Measurements from ENCODE around the gene SAAL1.
"Not testable (repeated sequence)": the region's sequence is repeated elsewhere in the genome, so short reads cannot be mapped to it uniquely, and the experiment has no call there.

The SAAL1 gene

GRCh38 chr11:18105802-18106574 lies at the start of gene SAAL1:
SAAL1 (minus strand) TSS chr11:18106082; CDS start chr11:18106041, 41 bp downstream.
- peak; percentile 86 to 91 (median 89) for DNase-seq (ENCODE audit: low read depth in 4 of 4, low spot score in 1 of 4)

GRCh38 chr11:18151581-18151980 lies 45.7 kb upstream of the SAAL1 start:
- no peak for DNase-seq (ENCODE audit: low read depth in 4 of 4, low spot score in 1 of 4)

GRCh38 chr11:18145837-18146236 lies 40.0 kb upstream of the SAAL1 start:
- DNase-seq (ENCODE audit: low read depth in 4 of 4, low spot score in 1 of 4), result no peak

- no peak for DNase-seq (ENCODE audit: low read depth in 4 of 4, low spot score in 1 of 4)
Measured at GRCh38 chr11:18145025-18145424, 39.1 kb upstream of the SAAL1 start.

- DNase-seq (ENCODE audit: low read depth in 4 of 4, low spot score in 1 of 4), result no peak
Measured at GRCh38 chr11:18144243-18144642, 38.4 kb upstream of the SAAL1 start.

- DNase-seq (ENCODE audit: low read depth in 4 of 4, low spot score in 1 of 4), result no peak
Measured at GRCh38 chr11:18140145-18140544, 34.3 kb upstream of the SAAL1 start.

GRCh38 chr11:18137186-18137800 lies 31.4 kb upstream of the SAAL1 start:
- no peak for DNase-seq (ENCODE audit: low read depth in 4 of 4, low spot score in 1 of 4)

GRCh38 chr11:18135308-18135707 lies 29.4 kb upstream of the SAAL1 start:
- no peak for DNase-seq (ENCODE audit: low read depth in 4 of 4, low spot score in 1 of 4)

GRCh38 chr11:18132341-18132740 lies 26.5 kb upstream of the SAAL1 start, which contains the start of gene MRGPRX3:
MRGPRX3 (plus strand) TSS chr11:18132571; CDS start chr11:18137203, 4,632 bp downstream.
- DNase-seq (ENCODE audit: low read depth in 4 of 4, low spot score in 1 of 4), result no peak

- DNase-seq (ENCODE audit: low read depth in 4 of 4, low spot score in 1 of 4), result not testable (repeated sequence)
Measured at GRCh38 chr11:18131115-18131514, 25.2 kb upstream of the SAAL1 start.

- DNase-seq (ENCODE audit: low read depth in 4 of 4, low spot score in 1 of 4), result not testable (repeated sequence)
Measured at GRCh38 chr11:18121331-18121828, 15.5 kb upstream of the SAAL1 start.

- DNase-seq (ENCODE audit: low read depth in 4 of 4, low spot score in 1 of 4), result peak; percentile 33 to 49 (median 46)
Measured at GRCh38 chr11:18115360-18116127, 9.7 kb upstream of the SAAL1 start.

- DNase-seq (ENCODE audit: low read depth in 4 of 4, low spot score in 1 of 4), result no peak
Measured at GRCh38 chr11:18111005-18111404, 5.1 kb upstream of the SAAL1 start.

- DNase-seq (ENCODE audit: low read depth in 4 of 4, low spot score in 1 of 4), result no peak
Measured at GRCh38 chr11:18108254-18108653, 2.4 kb upstream of the SAAL1 start.

GRCh38 chr11:18106688-18107087 lies 806 bp upstream of the SAAL1 start:
- DNase-seq (ENCODE audit: low read depth in 4 of 4, low spot score in 1 of 4), result no peak

GRCh38 chr11:18105086-18105801 lies 638 bp downstream of the SAAL1 start:
- DNase-seq (ENCODE audit: low read depth in 4 of 4, low spot score in 1 of 4), result no peak

GRCh38 chr11:18100926-18101656 lies 4.8 kb downstream of the SAAL1 start:
- DNase-seq (ENCODE audit: low read depth in 4 of 4, low spot score in 1 of 4), result no peak

GRCh38 chr11:18093959-18094358 lies 11.9 kb downstream of the SAAL1 start:
- DNase-seq (ENCODE audit: low read depth in 4 of 4, low spot score in 1 of 4), result no peak

- DNase-seq (ENCODE audit: low read depth in 4 of 4, low spot score in 1 of 4), result no peak
Measured at GRCh38 chr11:18091731-18092130, 14.2 kb downstream of the SAAL1 start.

GRCh38 chr11:18088966-18089365 lies 16.9 kb downstream of the SAAL1 start:
- no peak for DNase-seq (ENCODE audit: low read depth in 4 of 4, low spot score in 1 of 4)
